Keratinocyte (primary cell): Measurements from ENCODE around the gene FOXI2. TPM values are rescaled to one million over a fixed set of nuclear protein-coding genes. Genes with fewer than 3 reads are reported as not detected.

Source experiments
- DNase-seq: peaks from one replicate; pipeline ENCODE4 v3.0.0-alpha.2; 2011; ENCODE audit warnings: low read depth, missing footprints, low spot score
- FAIRE-seq: peaks from 2 replicates; lab custom pipeline; 2011; peaks lifted over from hg19 to GRCh38; lab: Jason Lieb, UNC
- H2AFZ ChIP-seq: 2 replicates; pipeline ENCODE4 v1.6.0; 2012; ENCODE audit warnings: low read length, control low read depth, inconsistent platforms; ENCODE audit not compliant: control insufficient read depth
- H3K27ac ChIP-seq: 2 replicates; pipeline ENCODE4 v1.5.1; 2011; ENCODE audit warnings: low read length; ENCODE audit not compliant: control insufficient read depth, insufficient read depth
- H3K27me3 ChIP-seq: 3 replicates; pipeline ENCODE4 v1.6.0; 2011; ENCODE audit warnings: low read length; ENCODE audit not compliant: control insufficient read depth, insufficient read depth; ENCODE audit errors: extremely low read depth
- H3K36me3 ChIP-seq, 2 experiments: 2 replicates in 1 of 2; 3 replicates in 1 of 2; pipeline ENCODE4 v1.5.1; 2011; ENCODE audit warnings: low read length in 2 of 2, mild to moderate bottlenecking in 1 of 2; ENCODE audit not compliant: control insufficient read depth in 2 of 2, insufficient read depth in 2 of 2; ENCODE audit errors: extremely low read depth in 1 of 2
- H3K4me1 ChIP-seq: 3 replicates; pipeline ENCODE4 v1.5.1; 2011; ENCODE audit warnings: low read length; ENCODE audit not compliant: control insufficient read depth, insufficient read depth; ENCODE audit errors: extremely low read depth
- H3K4me2 ChIP-seq: 3 replicates; pipeline ENCODE4 v1.6.0; 2011; ENCODE audit warnings: low read depth, low read length; ENCODE audit not compliant: control insufficient read depth, insufficient read depth; ENCODE audit errors: extremely low read depth
- H3K4me3 ChIP-seq, 3 experiments: fragments of 200-600 bp in 1 of 3; sonication (generic) in 1 of 3; 2 replicates in 2 of 3; 3 replicates in 1 of 3; pipeline ENCODE4 v1.5.1; 2011 to 2016; ENCODE audit warnings: low read length in 3 of 3, mild to moderate bottlenecking in 3 of 3, control low read depth in 2 of 3, inconsistent platforms in 1 of 3, low read depth in 1 of 3, mixed read lengths in 1 of 3, mixed run types in 1 of 3, moderate library complexity in 1 of 3; ENCODE audit not compliant: control insufficient read depth in 2 of 3, insufficient read depth in 2 of 3; ENCODE audit errors: extremely low read depth in 1 of 3
- H3K79me2 ChIP-seq: 2 replicates; pipeline ENCODE4 v1.6.0; 2012; ENCODE audit warnings: low read length; ENCODE audit not compliant: control insufficient read depth, insufficient read depth
- H3K9ac ChIP-seq: 3 replicates; pipeline ENCODE4 v1.6.0; 2011; ENCODE audit warnings: low read length; ENCODE audit not compliant: control insufficient read depth, insufficient read depth; ENCODE audit errors: extremely low read depth
- H3K9me1 ChIP-seq: 3 replicates; pipeline ENCODE4 v1.6.0; 2011; ENCODE audit warnings: low read length; ENCODE audit not compliant: control insufficient read depth, insufficient read depth; ENCODE audit errors: extremely low read depth
- H3K9me3 ChIP-seq: 2 replicates; pipeline ENCODE4 v1.5.1; 2012; ENCODE audit warnings: low read depth, low read length; ENCODE audit not compliant: control insufficient read depth
- H4K20me1 ChIP-seq: 3 replicates; pipeline ENCODE4 v1.6.0; 2011; ENCODE audit warnings: low read length; ENCODE audit not compliant: control insufficient read depth, insufficient read depth; ENCODE audit errors: extremely low read depth
- EZH2 ChIP-seq: IDR thresholded peaks from one replicate; pipeline ENCODE4 v1.6.1; 2012; ENCODE audit warnings: inconsistent platforms, mild to moderate bottlenecking, low read length, moderate library complexity
- dilution Hi-C: fragments of 300-500 bp; cut with MboI; formaldehyde crosslinking; loops from one replicate; pipeline ENCODE4 v1.7.0; 2020; ENCODE audit warnings: low sequenced_read_pairs; ENCODE audit not compliant: extremely low pct_ligation_motif_present
- polyA plus RNA-seq, 5 experiments: library from polyadenylated mRNA; depleted of rRNA in 3 of 5; stranded (reverse) in 3 of 5; stranded (forward) in 1 of 5; unstranded in 1 of 5; fragments of >200 nt; gene quantifications; 1 replicate in 1 of 5; 2 replicates in 3 of 5; 3 replicates in 1 of 5; pipeline versions ENCODE4 v1.2.1 to v1.2.3, GENCODE V29; 2011 to 2012; ENCODE audit warnings: missing spikeins in 2 of 5, low read depth in 1 of 5, low replicate concordance in 1 of 5
- TF ChIP-seq, protein P1 (sequence below), 3 experiments: IDR thresholded peaks in 1 of 3; conservative IDR thresholded peaks in 1 of 3; optimal IDR thresholded peaks in 1 of 3; 2 replicates in 2 of 3; 3 replicates in 1 of 3; pipeline versions ENCODE3 to v1.5.1; 2011; ENCODE audit warnings: low read length in 3 of 3, mild to moderate bottlenecking in 3 of 3, moderate library complexity in 2 of 3, control low read depth in 1 of 3, inconsistent platforms in 1 of 3; ENCODE audit not compliant: insufficient read depth in 2 of 3; ENCODE audit errors: extremely low read depth in 1 of 3

Gene FOXI2
- polyA plus RNA-seq, 1 donor (not counting 4 experiments of a cell fraction or from before 2014, with no cell fraction given): not detected

DNA sequence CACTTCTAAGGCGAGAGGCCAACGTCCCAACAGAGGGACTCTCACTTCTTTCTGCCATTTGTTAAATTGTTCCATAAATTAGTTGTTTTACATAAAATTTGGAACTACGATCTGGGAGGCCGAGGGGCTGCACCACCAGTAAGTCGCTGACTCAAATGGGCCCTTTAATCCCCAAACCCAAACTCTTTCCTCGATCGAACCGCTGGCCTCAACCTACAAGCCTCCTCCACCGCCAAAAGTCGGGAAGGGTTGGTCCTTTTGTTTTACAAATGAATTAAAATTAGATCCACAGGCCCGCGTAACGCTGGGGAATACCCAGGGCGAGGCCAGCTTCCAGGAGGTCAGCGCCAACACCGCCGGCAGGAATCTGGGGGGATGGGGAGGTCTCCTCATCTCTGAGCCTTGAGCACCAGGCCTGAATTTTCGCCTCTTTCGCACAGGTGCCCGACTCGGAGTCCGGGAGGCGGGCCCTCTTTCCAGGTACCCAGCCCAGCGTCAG is 1.2 kb upstream of the FOXI2 start:
- Histone ChIP-seq H3K9ac (no peak overlapping the region), H3K9me3 (no peaks in the 10 kb centered on the region), H3K79me2 (no peaks in the 10 kb centered on the region), H3K9me1 (no peaks in the 10 kb centered on the region), H3K4me3 (no peak overlapping the region), H4K20me1 (no peaks in the 10 kb centered on the region), H3K27ac (no peak overlapping the region), H3K27me3 (peaks cover 50% of the 10 kb centered on the region), H3K4me1 (peaks cover 3% of the 10 kb centered on the region), H2AFZ (no peak overlapping the region), H3K36me3 (no peaks in the 10 kb centered on the region), H3K4me2 (no peak overlapping the region)
- DNase-seq: no peak
- TF ChIP-seq EZH2: no peak
- TF ChIP-seq, protein P1, sequence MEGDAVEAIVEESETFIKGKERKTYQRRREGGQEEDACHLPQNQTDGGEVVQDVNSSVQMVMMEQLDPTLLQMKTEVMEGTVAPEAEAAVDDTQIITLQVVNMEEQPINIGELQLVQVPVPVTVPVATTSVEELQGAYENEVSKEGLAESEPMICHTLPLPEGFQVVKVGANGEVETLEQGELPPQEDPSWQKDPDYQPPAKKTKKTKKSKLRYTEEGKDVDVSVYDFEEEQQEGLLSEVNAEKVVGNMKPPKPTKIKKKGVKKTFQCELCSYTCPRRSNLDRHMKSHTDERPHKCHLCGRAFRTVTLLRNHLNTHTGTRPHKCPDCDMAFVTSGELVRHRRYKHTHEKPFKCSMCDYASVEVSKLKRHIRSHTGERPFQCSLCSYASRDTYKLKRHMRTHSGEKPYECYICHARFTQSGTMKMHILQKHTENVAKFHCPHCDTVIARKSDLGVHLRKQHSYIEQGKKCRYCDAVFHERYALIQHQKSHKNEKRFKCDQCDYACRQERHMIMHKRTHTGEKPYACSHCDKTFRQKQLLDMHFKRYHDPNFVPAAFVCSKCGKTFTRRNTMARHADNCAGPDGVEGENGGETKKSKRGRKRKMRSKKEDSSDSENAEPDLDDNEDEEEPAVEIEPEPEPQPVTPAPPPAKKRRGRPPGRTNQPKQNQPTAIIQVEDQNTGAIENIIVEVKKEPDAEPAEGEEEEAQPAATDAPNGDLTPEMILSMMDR (optimal IDR thresholded peaks at IDR 0.05 in 1 of 3, IDR thresholded peaks at IDR 0.05 in 1 of 3, conservative IDR thresholded peaks at IDR 0.05 in 1 of 3; ENCODE audit: extremely low read depth in 1 of 3, insufficient read depth in 2 of 3, low read length in 3 of 3): no peak
- no peak for FAIRE-seq
- dilution Hi-C loops: no loop called here

DNA sequence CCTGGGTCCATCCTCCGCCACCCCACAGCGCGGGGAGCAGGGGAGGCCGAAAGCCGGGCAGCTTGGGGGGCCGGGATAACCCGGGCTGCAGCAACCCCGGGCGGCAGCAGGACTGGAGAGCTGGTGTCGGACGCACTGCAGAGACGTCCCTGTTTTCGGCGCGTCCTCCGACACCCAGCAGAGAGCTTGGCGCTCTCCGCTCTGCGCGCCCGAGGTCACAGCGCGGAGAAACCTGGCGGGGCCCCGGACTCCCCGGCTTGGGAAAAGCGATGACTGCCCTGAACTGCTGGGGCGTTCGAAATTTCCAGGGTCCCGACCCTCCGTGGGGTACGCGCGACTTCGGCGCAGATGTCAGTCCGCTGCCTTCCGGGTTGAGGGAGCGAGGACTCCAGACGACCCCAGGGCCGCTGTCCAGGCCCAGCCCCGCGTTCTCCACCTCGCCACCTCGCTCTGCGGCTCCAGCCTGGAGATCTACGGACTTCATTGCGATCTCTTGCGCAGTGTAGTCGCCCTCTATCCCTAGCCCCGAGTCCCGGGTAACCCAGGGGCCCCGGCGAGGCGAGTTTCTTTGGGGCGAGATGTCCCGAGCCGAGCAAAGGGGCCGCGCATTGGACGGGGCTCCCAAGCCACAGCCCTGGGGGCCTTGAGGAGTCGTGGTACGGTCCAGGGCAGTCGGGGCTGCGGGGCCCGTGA is 617 bp upstream of the FOXI2 start:
- no peak overlapping the region for H3K27ac ChIP-seq
- no peaks in the 10 kb centered on the region for H3K79me2 ChIP-seq
- H3K4me2 ChIP-seq: no peak overlapping the region
- FAIRE-seq: no peak
- no peaks in the 10 kb centered on the region for H4K20me1 ChIP-seq
- H3K27me3 ChIP-seq: peaks cover 50% of the 10 kb centered on the region
- no peaks in the 10 kb centered on the region for H3K9me1 ChIP-seq
- no peak overlapping the region for H3K4me3 ChIP-seq
- DNase-seq: no peak
- H3K36me3 ChIP-seq: no peaks in the 10 kb centered on the region
- TF ChIP-seq, protein P1 (optimal IDR thresholded peaks at IDR 0.05 in 1 of 3, IDR thresholded peaks at IDR 0.05 in 1 of 3, conservative IDR thresholded peaks at IDR 0.05 in 1 of 3; ENCODE audit: extremely low read depth in 1 of 3, insufficient read depth in 2 of 3, low read length in 3 of 3): no peak
- TF ChIP-seq EZH2: peak; percentile 83
- no peak overlapping the region for H3K9ac ChIP-seq
- H3K4me1 ChIP-seq: peaks cover 3% of the 10 kb centered on the region
- H3K9me3 ChIP-seq: no peaks in the 10 kb centered on the region
- dilution Hi-C loops: no loop called here
- H2AFZ ChIP-seq: no peak overlapping the region
